BE2C (cell line): ENCODE measurements around the gene STAT6.

Experiments used
- DNase-seq: peaks from one replicate; pipeline ENCODE4 v3.0.0-alpha.2; 2020
- H3K27me3 ChIP-seq: fragments of 250-450 bp; sonication (Bioruptor Pico); 2 replicates; pipeline ENCODE4 v1.5.1; 2020; ENCODE audit warnings: mild to moderate bottlenecking
- H3K36me3 ChIP-seq: fragments of 250-450 bp; sonication (Bioruptor Pico); 2 replicates; pipeline ENCODE4 v1.5.1; 2020; ENCODE audit warnings: mild to moderate bottlenecking
- H3K4me1 ChIP-seq: fragments of 250-450 bp; sonication (Bioruptor Pico); 2 replicates; pipeline ENCODE4 v1.5.1; 2020
- H3K4me3 ChIP-seq: 2 replicates; pipeline ENCODE4 v1.5.1; 2011; ENCODE audit warnings: low read depth, low read length
- H3K9me3 ChIP-seq: fragments of 250-450 bp; sonication (Bioruptor Pico); 2 replicates; pipeline ENCODE4 v1.5.1; 2020
- CTCF ChIP-seq: IDR thresholded peaks from 2 replicates; pipeline ENCODE4 v1.5.1; 2012; ENCODE audit warnings: mild to moderate bottlenecking, low read depth, low read length

Gene STAT6

GRCh38 chr12:57152639-57153038, 41.5 kb upstream of the STAT6 start:
- Histone ChIP-seq H3K27me3 (no peaks in the 10 kb centered on the region), H3K4me1 (peaks cover 19% of the 10 kb centered on the region), H3K36me3 (no peaks in the 10 kb centered on the region), H3K9me3 (no peaks in the 10 kb centered on the region; the same call in none of the 2 replicates), H3K4me3 (no peak overlapping the region)
- no peak for TF ChIP-seq CTCF
- DNase-seq, result no peak

GRCh38 chr12:57151741-57152630, 40.8 kb upstream of the STAT6 start:
- no peaks in the 10 kb centered on the region for H3K36me3 ChIP-seq
- peaks cover 22% of the 10 kb centered on the region for H3K4me1 ChIP-seq
- no peak for DNase-seq
- no peaks in the 10 kb centered on the region; the same call in none of the 2 replicates for H3K9me3 ChIP-seq
- no peak for TF ChIP-seq CTCF
- H3K4me3 ChIP-seq, result no peak overlapping the region
- H3K27me3 ChIP-seq, result no peaks in the 10 kb centered on the region

GRCh38 chr12:57150400-57151000, 39.3 kb upstream of the STAT6 start:
- H3K9me3 ChIP-seq, result no peaks in the 10 kb centered on the region; the same call in 1 of the 2 replicates
- no peak overlapping the region for H3K4me3 ChIP-seq
- H3K36me3 ChIP-seq, result no peaks in the 10 kb centered on the region
- peaks cover 22% of the 10 kb centered on the region for H3K4me1 ChIP-seq
- no peak for DNase-seq
- H3K27me3 ChIP-seq, result no peaks in the 10 kb centered on the region
- TF ChIP-seq CTCF, result no peak

- no peak overlapping the region for H3K4me3 ChIP-seq
- H3K4me1 ChIP-seq, result peaks cover 17% of the 10 kb centered on the region
- TF ChIP-seq CTCF, result no peak
These were observed 38.2 kb upstream of the STAT6 start for GRCh38 chr12:57149245-57149900.

GRCh38 chr12:57148469-57149244, 37.5 kb upstream of the STAT6 start:
- Histone ChIP-seq H3K4me1 (peaks cover 10% of the 10 kb centered on the region), H3K9me3 (no peaks in the 10 kb centered on the region), H3K4me3 (no peak overlapping the region), H3K27me3 (no peaks in the 10 kb centered on the region), H3K36me3 (no peaks in the 10 kb centered on the region)
- no peak for TF ChIP-seq CTCF
- no peak for DNase-seq

More at GRCh38 chr12:57149245-57149900, 38.2 kb upstream of the STAT6 start:
- Histone ChIP-seq H3K9me3 (no peaks in the 10 kb centered on the region; the same call in 1 of the 2 replicates), H3K27me3 (no peaks in the 10 kb centered on the region), H3K36me3 (no peaks in the 10 kb centered on the region)
- no peak for DNase-seq
